Activated CD4-positive, alpha-beta T cell treated with anti-CD3 and anti-CD28 coated beads, Interleukin-2, amount 50 U/mL, for 24 hours (primary cell): ENCODE results near the gene UQCRQ.

Source experiments
- DNase-seq, 2 donors: peaks; one replicate each; pipeline ENCODE4 v3.0.0-alpha.2; 2020; ENCODE audit warnings: low read depth in 1 of 2, low spot score in 1 of 2

Gene UQCRQ

DNA sequence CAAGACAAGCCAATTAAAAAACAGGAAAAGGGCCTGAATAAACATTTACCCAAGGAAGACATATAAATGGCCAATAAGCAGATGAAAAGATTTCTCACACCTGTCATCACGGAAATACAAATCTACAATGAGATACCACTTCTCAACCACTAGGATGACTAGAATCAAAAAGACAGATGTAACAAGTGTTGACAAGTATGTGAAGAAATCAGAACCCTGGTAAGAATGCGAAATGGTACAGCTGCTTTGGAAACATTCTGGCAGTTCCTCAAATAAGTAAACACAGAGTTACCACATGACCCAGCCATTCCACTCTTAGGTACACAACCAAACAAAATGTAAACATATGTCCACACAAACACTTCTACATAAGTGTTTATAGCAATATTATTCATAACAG is 39.5 kb downstream of the UQCRQ start:
- no peak for DNase-seq

GRCh38 chr5:132907161-132907560 is 40.7 kb downstream of the UQCRQ start:
- DNase-seq = no peak

DNA sequence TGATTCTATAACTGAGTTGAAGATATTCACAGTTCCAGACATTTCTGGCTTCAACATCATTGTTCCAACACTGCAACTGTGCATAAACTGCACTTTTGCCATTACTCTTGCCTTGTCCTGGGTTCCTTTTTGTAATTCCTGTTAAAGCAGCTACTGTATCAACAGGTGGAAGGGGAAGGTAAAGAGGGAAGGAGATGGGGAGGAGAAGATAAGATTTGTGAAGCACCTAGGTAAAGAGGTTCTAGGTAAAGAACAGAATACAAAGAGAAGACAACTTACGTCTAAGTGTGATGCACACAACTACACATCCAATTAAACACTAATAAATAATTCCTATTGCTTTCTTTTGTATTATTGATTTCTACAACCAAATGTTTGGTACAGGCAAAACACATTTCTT is 43.3 kb downstream of the UQCRQ start:
- DNase-seq = no peak

DNA sequence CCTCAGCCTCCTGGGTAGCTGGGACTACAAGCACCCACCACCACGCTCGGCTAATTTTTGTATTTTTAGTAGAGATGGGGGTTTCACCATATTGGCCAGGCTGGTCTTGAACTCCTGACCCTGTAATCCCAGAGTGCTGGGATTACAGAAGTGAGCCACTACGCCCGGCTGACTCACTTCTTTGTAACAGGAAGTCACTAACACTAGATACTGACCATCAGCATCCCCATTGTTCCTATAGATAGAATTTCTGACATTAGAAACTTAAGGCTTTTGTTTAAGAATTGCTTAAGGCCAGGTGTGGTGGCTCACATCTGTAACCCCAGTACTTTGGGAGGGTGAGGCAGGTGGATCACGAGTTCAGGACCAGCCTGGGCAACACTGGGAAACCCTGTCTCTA is 49.2 kb downstream of the UQCRQ start:
- no peak for DNase-seq

DNA sequence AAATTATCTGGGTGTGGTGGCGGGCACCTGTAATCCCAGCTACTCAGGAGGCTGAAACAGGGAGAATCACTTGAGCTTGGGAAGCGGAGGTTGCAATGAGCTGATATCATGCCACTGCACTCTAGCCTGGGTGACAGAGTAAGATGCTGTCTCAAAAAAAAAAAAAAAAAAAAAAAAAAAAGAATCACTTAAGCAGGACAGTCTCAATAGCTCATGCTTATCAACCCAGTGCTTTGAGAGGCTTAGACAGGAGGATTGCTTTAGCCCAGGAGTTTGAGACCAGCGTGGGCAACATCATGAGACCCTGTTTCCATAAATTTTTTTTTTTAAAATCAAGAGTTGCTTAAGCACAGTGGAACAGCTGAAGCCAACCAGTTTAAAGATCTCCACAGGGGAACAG is 49.6 kb downstream of the UQCRQ start:
- no peak for DNase-seq
